Gastrocnemius medialis (tissue), 4 donors: ENCODE results near the gene DRC1.

Source experiments
- CTCF ChIP-seq, 5 experiments: fragments of 450-650 bp in 3 of 5; fragments of 200-600 bp in 2 of 5; sonication (generic) in 2 of 5; IDR thresholded peaks in 4 of 5; conservative IDR thresholded peaks in 1 of 5; 1 replicate in 4 of 5; 2 replicates in 1 of 5; pipeline ENCODE4 v1.5.1; 2016 to 2019; ENCODE audit warnings: antibody characterized with exemption in 5 of 5, mild to moderate bottlenecking in 3 of 5, moderate library complexity in 3 of 5
- POLR2A ChIP-seq, 2 donors: fragments of 450-650 bp; IDR thresholded peaks; one replicate each; pipeline ENCODE4 v1.6.1; 2017; ENCODE audit warnings: antibody characterized with exemption in 2 of 2, mild to moderate bottlenecking in 2 of 2, moderate library complexity in 2 of 2

- TF ChIP-seq POLR2A (IDR thresholded peaks at IDR 0.05) = no peak
- no peak for TF ChIP-seq CTCF (IDR thresholded peaks at IDR 0.05 in 4 of 5, conservative IDR thresholded peaks at IDR 0.05 in 1 of 5)
Measured at GRCh38 chr2:26449278-26450030, 47.7 kb downstream of the DRC1 start.
